B cell (primary cell): ENCODE data around the gene ARID4A.

Experiments
- CTCF ChIP-seq: fragments of 200-600 bp; IDR thresholded peaks from one replicate; pipeline ENCODE4 v1.8.0; 2022; ENCODE audit warnings: antibody characterized with exemption, mild to moderate bottlenecking
- EZH2 ChIP-seq: IDR thresholded peaks from 2 replicates; pipeline ENCODE4 v1.6.1; 2012; ENCODE audit warnings: borderline replicate concordance, low read depth, mild to moderate bottlenecking, moderate library complexity, low read length; ENCODE audit not compliant: insufficient read depth, poor library complexity, severe bottlenecking

GRCh38 chr14:58414845-58415244 lies 116.5 kb downstream of the ARID4A start:
- TF ChIP-seq CTCF: no peak
- TF ChIP-seq EZH2: no peak
